HG03342 (cell line): ENCODE results near the gene B4GALT2.

Source experiments
- ATAC-seq: cut with Tn5 transposase; IDR thresholded peaks from one replicate; pipeline ENCODE4 v1.9.1; 2021; ENCODE audit warnings: mild to moderate bottlenecking, moderate library complexity; ENCODE audit not compliant: unreplicated experiment

B4GALT2 gene

GRCh38 chr1:44025816-44026215, 46.8 kb downstream of the B4GALT2 start:
- no peak for ATAC-seq

- no peak for ATAC-seq
These were observed 48.3 kb downstream of the B4GALT2 start for GRCh38 chr1:44027320-44027719.

DNA sequence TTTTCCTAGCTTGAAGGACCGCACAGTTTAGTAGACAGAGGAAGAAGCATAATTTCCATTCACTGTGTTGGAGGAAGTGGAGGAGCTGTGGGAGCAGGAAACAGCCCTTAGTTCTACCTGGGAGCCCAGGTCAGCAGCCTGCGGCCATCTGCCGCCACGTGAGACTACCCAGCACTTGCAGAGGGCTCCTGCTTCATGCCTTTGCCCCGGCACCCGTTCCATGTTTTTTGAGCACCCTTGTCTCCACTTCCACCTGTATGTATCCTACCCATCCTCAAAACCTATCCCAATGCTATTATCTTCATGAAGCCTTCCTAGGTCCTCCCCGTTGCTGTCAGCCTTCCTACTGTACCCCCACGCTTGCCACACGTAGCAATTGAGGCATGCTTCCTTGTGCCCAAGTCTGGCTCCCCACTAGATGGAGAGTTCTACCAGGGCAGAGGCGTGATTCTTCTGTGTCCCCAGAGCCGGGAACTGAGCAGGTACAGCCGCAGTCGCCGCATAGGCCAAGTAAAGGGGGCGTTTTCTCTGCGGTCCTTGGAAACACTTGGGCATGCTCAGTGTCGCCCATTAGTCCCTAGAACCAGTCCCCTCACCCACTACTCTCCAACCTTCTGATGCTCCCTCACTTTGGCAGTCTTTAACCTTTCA, 50.4 kb downstream of the B4GALT2 start:
- ATAC-seq, result peak; percentile 8

DNA sequence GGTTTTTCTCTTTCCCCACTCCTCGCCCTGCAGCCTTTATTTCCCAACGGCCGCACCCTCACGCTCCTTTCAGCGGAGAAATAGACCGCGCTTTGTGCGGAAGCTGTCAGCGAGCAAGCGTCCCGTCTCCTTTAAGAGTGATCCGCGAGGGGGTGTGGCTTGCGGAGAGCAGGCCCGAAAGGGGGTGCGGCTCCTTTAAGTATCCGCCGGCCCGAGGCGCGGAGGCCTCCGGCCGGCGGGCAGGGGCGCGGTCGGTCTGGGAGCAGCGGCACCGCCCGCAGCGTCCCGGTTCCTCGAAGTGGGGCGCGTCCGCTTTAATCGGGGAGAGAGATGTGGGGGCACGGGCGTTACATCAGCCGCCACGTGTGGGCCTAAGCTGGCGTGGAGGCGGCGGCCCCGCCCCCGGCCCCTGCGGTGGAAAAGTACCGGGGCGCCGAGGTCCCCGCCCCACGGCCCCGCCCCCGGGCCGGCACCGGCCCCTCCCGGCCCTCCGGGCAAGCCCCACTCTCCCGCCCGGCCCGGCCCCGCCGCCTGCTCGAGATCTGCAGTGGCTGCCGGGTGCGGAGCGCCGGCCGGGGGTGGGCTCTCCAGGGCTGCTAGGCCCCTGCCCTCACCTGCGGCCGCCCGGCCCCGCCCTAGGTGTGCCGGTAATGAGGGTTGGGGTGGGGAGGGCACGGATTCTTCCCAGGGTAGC, 51.0 kb downstream of the B4GALT2 start:
- ATAC-seq, result peak; percentile 80

GRCh38 chr1:44030605-44031251, 51.7 kb downstream of the B4GALT2 start:
- peak; percentile 20 for ATAC-seq

GRCh38 chr1:44031252-44032169, 52.5 kb downstream of the B4GALT2 start, which contains the start of gene SLC6A9:
SLC6A9 (minus strand) TSS chr1:44031462; CDS start chr1:44024277, 7,185 bp downstream.
- no peak for ATAC-seq

- ATAC-seq, result no peak
These were observed 53.3 kb downstream of the B4GALT2 start for GRCh38 chr1:44032170-44032790.

DNA sequence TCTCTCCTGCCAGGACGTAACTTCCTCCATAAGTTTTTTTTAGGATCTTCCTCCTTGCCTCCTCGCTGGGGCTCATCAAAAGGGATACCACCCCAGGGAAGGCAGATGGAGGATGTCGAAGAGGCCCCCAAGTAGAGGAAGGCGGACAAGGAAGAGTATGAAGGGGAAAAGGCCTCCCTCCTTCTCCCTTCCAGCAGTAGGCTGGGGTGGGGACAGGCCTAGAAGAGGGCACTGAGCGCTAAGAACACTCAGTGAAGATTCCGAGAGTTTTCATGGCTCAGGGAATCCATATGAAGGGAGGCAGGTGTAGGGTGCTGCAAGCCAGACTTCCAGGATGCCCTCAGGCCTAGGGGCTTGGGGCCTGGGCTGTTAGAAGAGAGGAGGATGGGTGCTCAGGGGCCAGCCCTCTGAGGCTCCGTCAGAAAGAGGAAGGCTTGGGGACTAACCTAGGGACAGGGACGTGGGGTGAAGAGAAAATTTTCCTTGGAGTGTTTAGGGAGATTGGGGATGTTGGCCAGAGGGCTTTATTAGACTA, 54.1 kb downstream of the B4GALT2 start:
- no peak for ATAC-seq

DNA sequence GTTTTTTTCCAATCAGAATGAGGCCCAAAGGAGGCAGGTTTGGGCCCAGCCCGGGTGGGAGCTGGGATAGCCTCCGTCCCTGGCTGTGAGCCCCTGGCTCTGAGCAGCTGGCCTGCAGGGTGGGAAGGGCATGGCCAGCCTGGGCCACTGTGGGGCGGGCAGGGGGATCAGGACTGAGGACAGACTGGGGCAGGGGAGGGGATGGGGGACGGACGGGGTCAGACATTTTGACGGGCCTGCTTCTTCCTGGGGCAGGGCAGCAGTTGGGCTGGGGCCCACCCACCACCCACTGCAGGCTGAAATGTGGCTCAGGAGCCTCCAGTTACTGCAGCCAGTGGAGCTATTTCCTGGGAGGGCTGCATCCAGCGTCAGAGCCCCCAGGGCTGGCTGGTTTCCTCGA, 54.7 kb downstream of the B4GALT2 start:
- no peak for ATAC-seq

GRCh38 chr1:44034423-44034822, 55.4 kb downstream of the B4GALT2 start:
- ATAC-seq, result no peak

GRCh38 chr1:44034976-44035716, 56.1 kb downstream of the B4GALT2 start:
- no peak for ATAC-seq

- ATAC-seq, result no peak
These were observed 56.9 kb downstream of the B4GALT2 start for GRCh38 chr1:44035726-44036408.

- ATAC-seq, result no peak
These were observed 57.6 kb downstream of the B4GALT2 start for GRCh38 chr1:44036409-44037139.

- ATAC-seq, result no peak
These were observed 58.1 kb downstream of the B4GALT2 start for GRCh38 chr1:44037154-44037553.

DNA sequence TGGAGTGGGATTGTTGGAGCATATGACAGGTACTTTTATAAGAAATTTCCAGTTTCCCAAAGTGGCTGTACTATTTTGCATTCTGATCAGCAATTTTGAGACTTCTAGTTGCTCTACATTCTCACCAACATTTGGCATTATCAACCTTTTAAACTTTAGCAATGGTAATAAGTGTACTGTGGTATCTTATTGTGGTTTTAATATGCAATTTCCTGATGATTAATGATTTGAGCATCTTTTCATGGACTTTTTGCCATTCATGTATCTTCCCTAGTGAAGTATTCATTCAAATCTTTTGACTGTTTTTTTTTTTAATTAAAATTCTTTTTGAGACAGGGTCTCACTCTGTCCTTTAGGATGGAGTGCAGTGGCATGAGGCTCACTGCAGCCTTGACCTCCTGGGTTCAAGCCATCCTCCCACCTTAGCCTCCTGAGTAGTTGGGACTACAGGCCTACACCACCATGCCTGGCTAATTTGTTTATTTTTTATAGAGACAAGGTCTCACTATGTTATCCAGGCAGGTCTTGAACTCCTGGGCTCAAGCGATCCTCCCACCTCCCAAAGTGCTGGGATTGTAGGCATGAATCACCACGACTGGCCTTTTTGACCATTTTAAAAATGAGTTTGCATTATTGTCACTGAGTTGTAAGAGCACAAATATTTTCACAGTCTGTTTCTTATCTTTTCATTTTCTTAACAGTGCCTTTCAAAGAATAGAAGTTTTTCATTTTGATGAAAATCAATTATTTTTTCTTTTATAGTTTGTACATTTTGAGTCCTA, 60.1 kb downstream of the B4GALT2 start:
- ATAC-seq, result no peak

- ATAC-seq, result no peak
These were observed 61.4 kb downstream of the B4GALT2 start for GRCh38 chr1:44040418-44040817.
